ENCODE results near the gene RET.
"Not testable (repeated sequence)": the region's sequence is repeated elsewhere in the genome, so short reads cannot be mapped to it uniquely, and the experiment has no call there.

Gene RET

DNA sequence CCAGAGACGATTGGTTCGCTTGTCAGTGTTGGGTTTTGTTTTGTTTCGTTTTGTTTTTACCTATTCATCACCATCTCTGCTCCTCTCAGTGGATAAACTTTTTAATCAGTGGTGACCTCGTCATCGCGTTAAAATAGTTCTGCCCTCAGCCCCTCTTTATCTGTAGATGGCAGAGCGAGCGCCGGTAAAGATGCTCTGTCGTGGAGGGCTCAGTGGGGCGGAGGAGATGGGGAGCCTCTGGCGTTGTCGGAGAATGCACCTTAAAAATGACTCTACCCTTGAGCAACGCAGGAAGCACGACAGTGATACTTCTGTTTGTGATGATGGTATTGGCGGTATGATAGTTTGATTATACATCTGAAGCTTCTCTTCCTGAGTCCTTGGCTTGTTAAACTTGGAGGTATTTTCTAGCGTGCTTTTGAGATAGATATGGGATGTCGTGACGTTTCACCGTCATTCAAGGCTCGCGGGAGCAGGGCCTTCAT lies 61.9 kb downstream of the RET start:
- no peak for DNase-seq

DNA sequence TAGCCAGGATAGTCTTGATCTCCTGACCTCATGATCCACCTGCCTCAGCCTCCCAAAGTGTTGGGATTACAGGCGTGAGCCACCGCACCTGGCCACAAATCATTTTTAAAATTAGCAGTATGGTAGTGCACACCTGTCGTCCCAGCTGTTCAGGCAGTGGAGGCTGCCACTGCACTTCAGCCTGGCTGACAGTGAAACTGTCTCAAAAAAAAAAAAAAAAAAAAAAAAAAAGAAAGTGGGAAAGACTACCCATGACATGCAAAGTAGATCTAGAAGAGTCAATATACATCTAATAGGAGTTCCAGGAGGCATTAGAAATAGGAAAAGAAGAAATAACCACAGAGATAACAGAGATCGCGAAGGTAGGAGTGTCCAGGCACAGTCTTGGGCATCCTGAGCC lies 64.6 kb downstream of the RET start:
- no peak for DNase-seq

DNA sequence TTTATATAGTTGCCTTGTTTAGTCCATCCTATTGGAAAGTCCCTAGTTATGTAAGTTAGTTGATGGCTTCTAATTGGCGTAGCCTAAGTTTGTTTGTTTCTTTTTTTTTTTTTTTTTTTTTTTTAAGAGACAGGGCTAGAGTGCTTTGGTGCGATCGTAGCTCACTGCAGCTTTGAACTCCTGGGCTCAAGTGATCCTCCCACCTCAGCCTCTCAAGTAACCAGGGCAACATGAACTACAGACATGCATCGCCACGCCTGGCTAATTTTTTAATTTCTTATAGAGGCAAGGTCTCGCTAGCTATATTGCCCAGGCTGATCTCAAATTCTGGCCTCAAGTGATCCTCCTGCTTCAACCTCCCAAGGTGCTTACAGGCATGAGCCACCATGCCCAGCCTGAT lies 68.4 kb downstream of the RET start:
- no peak for DNase-seq

DNA sequence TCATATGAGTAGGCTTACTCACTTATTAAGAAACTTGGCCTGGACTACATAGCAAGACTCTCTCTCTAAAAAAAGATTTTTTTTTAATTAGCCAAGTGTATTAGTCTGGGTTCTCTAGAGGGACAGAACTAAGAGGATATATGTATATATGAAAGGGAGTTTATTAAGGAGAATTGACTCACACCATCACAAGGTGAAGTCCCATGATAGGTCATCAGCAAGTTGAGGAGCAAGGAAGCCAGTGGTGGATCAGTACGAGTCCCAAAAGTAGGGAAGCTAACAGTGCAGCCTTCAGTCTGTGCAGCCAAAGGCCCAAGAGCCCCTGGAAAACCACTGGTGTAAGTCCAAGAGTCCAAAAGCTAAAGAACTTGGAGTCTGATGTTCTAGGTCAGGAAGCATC lies 69.1 kb downstream of the RET start:
- DNase-seq = not testable (repeated sequence)

DNA sequence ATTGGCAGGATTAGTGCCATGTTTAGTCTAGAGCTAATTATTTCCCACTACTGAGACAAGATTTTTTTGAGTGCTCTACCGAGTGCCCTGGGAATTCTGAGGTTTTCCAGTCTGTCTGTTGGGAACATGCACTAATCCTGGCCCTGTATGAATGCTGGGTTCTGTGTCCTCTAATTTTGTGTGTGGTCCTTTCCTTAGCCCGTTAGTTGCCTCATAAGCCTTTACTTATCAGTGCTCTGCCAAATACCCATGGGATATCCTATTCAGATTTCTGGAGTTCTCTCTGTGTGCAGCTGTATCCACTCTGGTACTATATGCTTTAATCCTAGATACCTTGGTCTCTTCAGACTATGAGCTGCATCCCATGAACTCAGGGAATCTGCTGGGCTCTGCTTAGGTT lies 74.5 kb downstream of the RET start:
- no peak for DNase-seq

DNA sequence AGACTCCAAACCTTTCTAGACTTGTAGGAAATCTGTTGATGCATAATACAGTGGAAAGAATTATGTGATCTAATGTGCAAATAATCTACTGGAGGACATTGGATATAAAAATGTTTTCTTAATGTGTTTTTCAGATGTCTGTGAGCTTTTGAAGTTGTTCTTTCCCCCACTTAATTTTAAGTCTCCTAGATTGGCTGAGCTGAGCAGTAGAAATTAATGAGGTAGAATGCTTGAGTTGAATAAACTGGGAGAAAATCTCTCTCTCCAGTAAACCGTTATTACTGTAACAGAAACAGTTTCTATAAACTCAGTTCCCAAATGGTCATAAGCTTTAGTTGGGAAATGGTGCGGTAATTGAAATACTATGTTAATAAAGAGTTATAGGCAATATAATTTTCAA lies 77.0 kb downstream of the RET start:
- no peak for DNase-seq

DNA sequence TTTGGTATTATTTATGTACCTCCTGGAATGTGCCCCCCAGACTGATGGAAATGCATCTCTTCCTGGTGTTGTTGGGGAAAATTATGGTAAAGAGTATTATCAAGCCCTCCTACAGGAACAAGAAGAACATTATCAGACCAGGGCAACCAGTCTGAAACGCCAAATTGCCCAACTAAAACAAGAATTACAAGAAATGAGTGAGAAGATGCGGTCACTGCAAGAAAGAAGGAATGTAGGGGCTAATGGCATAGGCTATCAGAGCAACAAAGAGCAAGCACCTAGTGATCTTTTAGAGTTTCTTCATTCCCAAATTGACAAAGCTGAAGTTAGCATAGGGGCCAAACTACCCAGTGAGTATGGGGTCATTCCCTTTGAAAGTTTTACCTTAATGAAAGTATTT lies 78.4 kb downstream of the RET start:
- no peak for DNase-seq

DNA sequence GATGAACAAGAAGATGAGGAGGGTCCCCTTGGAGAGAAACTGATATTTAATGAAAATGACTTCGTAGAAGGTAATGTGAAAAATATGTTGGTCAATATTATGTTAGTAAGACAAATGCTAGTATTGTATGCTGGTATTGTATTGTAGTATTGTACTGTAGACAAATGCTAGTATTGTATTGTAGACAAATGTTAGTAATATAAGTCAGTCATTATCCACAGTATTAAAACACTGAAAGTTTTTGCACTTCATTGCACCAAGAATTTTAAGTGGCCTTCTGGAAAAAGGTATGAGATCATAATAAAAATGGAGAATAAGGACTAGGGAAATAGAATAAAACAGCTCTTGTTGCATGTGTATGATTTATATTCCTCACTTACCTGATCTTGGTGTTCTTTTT lies 78.9 kb downstream of the RET start:
- no peak for DNase-seq

DNA sequence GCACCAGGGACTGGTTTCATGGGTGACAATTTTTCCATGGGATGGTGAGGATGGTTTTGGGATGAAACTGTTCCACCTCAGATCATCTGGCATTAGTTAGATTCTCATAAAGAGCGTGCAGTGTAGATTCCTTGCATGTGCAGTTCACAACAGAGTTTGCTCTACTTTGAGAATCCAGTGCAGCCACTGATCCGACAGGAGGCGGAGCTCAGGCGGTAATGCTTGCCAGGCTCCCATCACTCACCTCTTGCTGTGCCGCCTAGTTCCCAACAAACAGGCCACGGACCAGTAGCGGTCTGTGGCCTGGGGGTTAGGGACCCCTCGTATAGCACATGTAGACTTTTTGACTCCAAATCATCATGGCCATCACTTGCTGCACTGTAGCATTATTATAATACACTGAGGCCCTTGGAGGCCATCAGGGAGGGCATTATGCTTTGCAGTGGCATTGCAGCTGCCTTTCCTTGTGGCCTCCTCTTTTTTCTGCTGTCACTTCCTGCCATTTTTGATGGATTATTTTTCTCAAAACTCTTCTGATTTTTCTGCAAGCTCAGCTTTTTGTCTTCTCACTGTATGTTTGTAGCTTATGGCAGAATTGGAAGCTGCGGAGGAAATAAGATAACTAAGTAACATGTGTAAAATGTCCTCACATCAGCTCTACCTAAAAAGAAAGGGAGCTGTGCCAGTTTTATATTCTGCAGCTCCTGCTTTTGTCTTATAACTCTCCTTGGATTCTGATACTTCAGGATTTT lies 79.9 kb downstream of the RET start:
- DNase-seq = no peak

DNA sequence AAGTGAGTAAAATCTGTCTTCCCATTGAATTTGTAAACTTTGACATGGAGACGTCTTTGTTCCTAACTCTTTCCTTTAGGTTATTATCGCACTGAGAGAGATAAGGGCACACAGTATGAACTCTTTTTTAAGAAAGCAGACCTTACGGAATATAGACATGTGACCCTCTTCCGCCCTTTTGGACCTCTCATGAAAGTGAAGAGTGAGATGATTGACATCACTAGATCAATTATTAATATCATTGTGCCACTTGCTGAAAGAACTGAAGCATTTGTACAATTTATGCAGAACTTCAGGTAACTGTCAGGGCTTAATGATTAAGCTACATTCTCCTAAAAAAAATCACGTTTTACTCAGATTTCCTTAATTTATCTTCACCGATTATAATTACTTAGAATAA lies 81.8 kb downstream of the RET start:
- DNase-seq = no peak

DNA sequence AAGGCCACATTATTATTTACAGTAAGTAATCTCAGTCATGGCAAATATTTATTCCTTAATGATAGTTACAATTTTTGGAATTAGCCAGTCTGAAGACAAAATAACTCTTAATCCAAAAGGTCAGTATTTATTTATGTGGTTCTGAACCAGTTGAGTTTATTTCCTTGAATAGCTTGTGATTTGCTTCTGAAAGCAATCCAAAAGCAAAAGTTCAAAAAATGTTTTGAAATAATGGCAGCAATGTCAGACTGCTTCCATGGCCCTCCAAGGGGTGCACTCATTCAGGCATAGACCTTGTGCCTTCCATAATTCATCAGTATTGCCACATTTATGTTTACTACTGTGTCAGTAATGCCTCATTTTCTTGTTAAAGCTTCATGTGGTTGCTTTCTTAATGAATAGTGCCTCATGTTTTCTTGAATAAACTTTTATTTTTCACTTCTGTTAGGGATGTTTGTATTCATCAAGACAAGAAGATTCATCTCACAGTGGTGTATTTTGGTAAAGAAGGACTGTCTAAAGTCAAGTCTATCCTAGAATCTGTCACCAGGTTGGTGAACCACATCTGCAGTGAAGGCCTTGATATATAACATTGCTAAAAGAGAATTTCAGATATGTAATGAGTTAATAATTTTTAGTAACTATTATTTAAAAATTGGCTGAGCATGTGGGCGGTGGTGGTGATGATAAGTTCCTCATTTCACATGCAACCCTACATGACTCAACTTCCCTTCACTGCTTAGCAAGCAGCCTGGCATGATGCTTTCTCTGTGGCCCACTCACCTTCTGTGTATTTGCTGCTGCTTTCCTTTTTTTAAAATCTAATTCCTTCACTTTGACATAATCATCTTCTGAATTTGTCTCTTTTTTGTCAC lies 83.4 kb downstream of the RET start:
- no peak for DNase-seq

DNA sequence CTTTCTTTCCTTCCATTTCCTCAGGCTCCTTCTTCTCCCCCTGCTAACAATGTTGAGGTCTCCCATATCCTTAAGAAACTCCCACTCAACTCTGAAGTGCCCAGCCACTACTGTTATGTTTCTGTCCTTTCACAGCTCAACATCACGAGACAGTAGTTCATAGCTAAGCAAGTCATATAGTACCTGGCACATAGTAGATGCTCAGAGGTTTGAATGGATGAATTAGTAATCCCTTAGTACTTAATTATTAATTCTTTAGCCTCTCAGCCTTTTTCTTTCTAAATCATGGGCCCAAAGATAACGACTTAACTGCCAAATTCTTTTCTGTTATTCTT lies 84.0 kb downstream of the RET start:
- no peak for DNase-seq

DNA sequence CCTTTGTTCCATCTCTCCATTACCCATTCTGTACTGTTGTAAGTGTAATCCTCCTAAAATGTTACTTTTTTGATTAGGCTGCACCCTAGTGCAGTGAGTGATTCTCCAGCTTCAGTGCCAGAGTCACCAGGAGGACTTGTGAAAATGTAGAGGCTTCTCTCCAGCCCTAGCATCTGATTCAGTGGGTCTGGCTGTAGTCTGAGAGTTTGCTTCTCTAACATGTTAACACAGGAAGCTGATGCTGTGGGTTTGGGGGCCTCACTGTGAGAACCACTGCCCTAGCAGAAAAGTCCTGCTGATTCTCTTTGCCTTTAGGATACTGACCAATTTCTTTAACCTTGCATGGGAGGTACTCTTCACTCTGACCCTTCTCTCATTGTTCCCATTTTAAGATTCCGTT lies 85.7 kb downstream of the RET start:
- no peak for DNase-seq

DNA sequence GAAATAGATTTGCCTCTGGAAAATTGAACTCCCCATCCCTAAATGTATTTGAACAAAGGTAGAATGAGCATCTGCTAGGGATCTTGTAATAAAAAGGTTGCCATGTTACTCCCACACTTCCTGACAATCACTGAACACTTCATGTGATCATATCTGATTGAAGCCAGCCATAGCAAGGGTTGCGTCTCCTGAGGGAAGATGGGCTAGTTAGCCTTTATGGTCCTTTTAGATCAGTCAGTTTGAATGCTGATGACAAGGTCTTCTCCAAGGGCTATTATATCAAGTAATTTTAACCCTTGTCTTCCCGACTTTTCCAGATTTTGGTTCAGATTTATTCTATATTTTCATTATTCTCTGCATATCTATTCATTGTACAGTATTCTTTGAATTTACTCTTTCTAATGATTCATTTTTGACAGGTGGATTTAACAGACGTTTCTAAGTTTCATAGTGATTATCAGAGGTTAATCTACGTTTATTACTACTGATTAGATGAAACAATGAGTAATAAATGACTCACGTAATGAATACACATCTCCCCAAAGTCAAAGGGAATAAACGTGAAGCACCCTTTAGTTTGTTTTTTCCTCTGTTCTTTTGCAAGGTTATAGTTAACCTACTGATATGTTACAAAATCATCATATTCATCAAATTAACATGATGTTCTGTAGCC lies 89.5 kb downstream of the RET start:
- no peak for DNase-seq

DNA sequence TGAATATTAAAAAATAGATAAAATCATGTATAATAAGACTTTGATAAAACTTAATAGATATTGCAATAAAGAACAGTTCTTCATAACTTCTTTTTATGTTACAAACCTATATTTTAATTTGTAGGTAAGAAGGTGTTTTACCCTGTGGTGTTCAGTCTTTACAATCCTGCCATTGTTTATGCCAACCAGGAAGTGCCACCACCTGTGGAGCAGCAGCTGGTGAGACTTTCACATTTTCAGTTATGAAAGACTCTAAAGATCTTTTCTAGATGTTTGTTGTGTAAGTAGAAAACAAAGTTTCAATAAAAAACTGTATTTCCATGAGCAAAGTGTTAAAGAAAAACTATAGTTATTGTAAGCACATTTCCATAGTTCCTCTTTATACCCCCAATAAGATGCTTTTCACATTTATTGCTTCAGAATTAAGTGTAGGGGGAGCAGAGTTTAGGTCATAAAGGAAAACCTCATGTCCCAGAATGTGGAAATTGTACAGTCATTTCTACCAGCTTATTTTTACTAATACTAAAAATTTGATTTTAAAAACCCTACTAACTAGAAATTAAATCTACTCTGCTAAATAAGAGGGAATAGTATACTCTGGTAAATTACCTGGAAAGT lies 90.1 kb downstream of the RET start:
- DNase-seq = no peak

DNA sequence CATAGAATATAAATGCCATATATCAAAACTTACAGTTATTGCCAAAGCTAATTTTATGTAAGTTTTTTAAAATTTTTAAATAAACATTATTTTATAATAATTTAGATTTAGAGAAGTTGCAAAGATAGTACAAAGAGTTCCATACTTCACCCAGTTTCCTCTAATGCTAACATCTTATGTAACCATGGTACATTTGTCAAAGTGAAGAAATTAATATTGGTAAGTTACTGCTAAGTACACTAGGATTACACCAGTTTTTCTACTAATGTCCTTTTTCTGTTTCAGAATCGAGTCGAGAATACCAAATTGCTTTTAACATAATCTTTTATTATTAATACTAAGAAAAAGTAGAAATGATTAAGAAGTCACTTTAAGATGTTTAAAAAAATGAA lies 90.6 kb downstream of the RET start:
- no peak for DNase-seq

DNA sequence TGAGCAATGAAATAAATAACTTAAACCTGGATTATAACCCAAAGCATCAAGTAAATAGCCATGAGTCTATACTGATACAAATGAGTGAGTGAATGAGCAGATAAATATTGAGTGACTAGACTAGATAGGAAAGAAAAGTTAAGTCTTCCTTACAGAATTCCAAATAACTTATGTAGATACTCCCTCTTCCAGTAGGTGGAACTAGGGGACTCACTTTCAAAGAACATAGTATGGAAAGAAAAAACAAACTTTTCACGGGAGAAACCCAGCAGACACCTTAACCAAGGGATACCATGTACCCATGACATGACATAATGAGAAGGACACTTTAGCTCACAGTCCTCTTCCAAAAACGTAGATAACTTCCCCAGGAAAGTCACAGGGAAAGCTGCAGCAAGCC lies 93.6 kb downstream of the RET start:
- DNase-seq = no peak

DNA sequence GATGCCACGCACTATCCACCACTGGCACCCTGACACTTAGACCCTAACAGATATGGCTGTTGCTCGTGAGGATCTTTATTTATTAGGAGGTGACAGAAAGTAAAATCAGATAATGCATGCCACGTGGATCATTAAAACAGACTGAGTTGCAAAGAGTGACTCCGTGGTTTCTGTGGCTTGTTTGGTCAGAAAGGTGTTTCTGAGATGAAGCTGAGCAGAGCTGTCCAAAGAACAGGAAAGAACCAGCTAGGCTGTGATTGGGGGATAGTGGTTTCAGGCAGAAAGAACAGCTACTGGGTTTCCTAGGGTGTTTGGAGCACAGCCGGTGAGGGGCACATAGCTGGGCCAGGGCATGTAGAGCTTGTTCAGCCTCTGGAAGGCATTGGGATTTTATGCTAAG lies 95.8 kb downstream of the RET start:
- DNase-seq = no peak

DNA sequence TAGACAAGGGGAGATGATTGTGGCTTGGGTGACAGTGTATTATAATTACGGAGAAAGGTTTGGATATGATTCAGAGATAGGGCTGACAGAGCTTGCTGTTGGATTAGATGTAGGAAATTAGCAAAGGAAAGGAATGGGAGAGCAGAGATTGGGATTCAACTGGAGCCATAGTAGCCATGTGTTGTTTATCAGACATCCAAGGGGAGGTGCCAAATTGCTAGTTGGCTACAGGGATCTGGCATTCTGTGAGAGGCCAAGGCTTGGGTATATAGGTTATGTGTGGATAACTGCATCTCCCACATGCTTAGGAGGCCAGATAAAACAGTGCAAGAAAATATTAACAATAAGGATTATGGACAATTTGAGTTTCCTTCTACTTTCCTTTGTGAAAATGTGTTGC lies 96.3 kb downstream of the RET start:
- DNase-seq = no peak

DNA sequence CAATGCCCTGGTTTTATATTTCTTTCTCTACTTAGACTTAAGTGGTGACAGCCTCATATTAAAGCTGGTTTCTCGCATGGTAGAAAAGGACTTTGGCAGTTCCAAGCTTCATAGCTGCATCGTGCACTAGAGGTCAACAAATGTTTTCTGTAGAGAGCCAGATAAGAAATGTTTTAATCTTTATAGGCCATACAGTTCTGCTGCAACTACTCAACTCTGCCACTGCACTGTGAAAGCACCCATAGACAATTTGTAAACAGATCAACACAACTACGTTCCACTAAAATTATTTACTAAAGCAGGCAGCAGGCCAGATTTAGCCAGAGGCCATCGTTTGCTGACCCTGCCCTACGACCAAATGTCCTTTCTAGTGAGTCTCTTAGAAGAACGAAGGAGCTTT lies 98.1 kb downstream of the RET start:
- no peak for DNase-seq

DNA sequence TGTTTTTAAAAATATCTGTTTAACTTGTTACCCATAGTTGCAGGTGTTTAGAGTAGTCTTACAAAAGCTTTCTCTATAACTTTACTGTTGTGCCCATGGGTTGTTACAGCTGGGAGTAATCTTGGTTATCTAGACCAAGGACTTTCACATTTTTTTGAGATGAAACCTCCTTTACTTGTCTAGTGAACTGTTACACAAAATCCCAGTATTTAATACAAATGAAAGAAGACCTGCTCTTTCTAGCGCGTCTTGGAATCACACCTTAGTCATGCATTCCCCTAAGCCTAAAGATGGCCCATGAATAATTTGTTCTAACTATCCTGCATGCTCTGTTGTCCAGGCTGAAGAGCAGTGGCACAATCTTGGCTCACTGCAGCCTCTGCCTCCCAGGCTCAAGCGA lies 99.4 kb downstream of the RET start:
- no peak for DNase-seq

DNA sequence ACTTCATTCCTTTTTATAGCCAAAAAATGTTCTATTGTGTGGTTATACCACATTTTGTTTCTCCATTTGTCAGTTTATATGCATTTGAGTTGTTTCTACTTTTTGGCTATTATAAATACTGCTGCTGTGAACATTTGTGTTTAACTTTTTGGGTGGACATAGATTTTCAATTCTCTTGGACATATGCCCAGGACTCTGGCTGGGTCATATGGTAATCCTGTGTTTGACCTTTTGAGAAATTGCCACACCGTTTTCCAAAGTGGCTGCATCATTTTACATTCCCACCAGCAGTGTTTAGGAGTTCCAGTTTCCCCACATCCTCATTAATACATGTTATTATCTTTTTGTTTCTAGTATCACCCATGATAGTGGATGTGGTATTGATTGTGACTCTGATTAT lies 100.7 kb downstream of the RET start:
- no peak for DNase-seq
